HG02938 (cell line): Measurements from ENCODE around the gene GAN.

Source experiments
- ATAC-seq: cut with Tn5 transposase; IDR thresholded peaks from one replicate; pipeline ENCODE4 v1.9.1; 2021; ENCODE audit warnings: mild to moderate bottlenecking, moderate library complexity; ENCODE audit not compliant: unreplicated experiment

GAN gene

DNA sequence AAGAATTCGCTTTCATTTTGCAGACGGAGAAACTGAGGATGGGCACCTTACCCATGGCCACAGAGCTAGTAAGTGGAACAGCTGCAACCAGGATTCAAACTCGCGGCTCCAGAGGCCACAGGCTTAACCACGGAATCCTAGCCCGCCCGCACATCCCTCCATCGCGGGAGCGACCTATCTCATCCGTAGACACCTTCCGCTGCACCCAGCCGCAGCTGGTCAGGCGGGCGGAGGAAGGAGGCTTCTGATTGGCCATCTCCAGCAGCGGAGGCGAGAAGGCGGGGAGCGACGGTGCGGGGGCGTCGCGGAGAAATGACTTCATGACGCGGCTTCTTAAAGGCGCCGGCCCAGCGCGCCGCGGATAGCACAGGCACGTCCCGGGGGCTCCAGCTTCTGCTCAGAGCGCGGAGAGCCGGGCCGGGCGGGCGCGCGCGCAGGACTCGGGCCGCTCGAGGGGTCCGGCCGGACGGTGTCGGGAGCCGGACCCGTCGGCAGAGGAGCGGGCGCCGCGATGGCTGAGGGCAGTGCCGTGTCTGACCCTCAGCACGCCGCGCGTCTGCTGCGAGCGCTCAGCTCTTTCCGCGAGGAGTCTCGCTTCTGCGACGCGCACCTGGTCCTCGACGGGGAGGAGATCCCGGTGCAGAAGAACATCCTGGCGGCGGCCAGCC is at the start of gene GAN:
Gene GAN, plus strand, starts transcription at position 360 of the 668 bp plus-strand sequence. Its CDS starts 152 bp downstream, at position 512.
- peak; percentile 91 for ATAC-seq

GRCh38 chr16:81265052-81265451 is 49.7 kb upstream of the GAN start:
- ATAC-seq = no peak

- ATAC-seq = no peak
Observed at GRCh38 chr16:81265658-81266451, 48.9 kb upstream of the GAN start.

GRCh38 chr16:81266680-81267095 is 48.1 kb upstream of the GAN start:
- ATAC-seq = no peak

GRCh38 chr16:81268509-81268908 is 46.3 kb upstream of the GAN start:
- ATAC-seq = no peak

DNA sequence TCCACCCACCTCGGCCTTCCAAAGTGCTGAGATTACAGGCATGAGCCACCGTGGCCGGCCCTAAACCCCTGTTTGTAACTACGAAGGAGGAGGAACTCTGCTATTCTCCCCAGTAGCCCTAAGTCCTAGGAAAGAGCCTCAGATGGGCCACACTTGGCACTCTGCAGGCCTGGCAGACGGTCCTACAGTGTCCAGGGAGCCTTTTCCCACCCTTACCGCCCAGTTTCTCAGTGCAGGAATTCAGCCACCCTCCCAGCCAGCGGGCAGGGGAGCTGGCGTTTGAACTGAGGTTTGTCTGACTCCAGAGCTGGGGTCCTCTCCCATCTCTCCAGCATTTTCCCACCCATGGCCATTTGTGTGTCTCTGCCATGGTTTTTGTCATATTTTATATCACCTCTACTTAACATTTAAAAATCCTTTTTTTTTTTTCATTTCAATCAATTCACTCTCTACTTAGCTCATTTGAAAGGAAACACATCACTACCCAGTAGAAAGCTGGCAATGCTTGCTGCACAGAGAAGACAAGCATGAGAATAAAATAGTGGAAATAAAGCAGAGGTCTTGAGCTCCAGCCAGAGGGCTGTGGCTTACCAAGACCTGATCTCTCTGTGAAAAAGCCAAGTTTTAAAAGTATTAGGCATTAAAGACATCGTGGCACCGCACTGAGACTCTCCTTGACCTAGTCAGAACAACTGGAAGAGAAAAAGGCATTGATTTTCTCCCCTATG is 41.4 kb upstream of the GAN start:
- ATAC-seq = no peak

- no peak for ATAC-seq
Observed at GRCh38 chr16:81275064-81275532, 39.7 kb upstream of the GAN start.

DNA sequence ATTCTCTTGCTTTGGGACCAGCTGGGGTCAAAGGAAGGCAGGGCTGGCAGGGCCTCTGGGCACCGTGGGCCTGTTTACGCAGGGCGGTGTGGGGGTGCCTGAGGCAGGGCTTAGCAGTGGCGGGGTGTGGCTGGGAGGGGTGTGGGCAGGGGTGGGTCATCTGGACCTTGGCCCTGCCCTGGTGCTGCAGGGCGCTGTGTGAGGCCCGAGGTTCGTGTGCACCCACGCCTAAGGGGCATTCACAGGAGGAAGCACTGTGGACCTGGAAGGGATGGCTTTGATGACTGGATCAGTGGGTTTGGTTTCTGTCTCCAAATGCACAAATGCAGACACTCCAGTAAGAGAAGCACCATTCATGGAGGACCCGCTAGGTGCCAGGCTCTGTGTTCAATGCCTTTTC is 39.0 kb upstream of the GAN start:
- no peak for ATAC-seq

DNA sequence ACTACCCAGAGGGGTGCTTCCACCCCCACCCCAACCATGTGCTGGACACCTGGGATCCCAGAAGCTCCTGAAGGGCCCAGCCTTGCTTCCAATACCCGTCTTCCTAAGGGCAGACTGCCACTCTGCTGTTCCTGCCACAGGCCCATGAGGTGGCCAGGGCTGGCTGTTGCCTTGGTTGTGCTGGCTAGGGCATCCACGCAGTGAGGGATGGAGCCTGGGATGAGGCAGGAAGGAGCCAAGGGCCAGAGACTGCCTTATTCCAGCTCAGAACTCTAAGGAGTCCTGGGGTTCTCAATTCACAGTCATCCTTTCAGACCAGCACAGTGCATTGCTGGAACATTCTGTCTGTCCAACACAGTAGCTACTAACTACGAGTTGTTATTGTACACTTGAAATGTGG is 38.4 kb upstream of the GAN start:
- ATAC-seq = no peak

- ATAC-seq = no peak
Observed at GRCh38 chr16:81277541-81278080, 37.2 kb upstream of the GAN start.

GRCh38 chr16:81278526-81278925 is 36.2 kb upstream of the GAN start:
- ATAC-seq = no peak

DNA sequence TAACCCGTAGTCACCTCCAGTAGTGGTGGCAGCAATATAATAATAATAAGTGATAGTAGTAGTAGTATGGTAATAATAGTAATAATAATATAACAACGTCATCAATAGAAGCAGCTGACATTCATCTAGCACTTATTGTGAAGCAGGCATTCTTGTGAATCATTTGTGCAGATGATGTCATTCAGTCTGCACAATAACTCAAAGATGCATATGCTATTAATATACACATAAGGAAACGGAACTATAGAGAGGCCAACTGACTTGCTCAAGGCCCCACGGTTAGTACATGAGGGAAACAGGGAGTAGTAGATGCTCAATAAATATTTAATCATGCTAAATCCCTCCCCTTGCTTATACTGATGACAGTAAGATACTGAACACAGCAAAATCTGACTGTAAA is 35.4 kb upstream of the GAN start:
- ATAC-seq = no peak

DNA sequence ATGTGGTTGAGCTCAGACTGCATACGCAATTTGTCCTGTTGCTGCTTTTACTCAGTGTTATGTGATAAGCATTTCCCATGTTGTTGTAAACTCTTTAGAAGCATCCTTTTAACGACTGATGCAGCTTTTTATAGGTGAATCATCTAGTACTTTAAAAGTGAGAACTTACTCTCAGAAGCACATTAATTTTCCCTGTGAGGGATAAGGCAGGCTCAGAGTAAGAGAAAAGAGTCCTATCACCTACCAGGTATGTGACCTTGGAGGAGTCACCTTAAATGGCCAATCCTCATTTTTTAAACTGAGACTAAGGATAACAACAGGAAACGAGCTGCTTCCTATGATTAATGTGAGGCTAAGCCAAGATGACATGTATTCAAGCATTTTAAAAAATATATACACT is 34.4 kb upstream of the GAN start:
- ATAC-seq = no peak

DNA sequence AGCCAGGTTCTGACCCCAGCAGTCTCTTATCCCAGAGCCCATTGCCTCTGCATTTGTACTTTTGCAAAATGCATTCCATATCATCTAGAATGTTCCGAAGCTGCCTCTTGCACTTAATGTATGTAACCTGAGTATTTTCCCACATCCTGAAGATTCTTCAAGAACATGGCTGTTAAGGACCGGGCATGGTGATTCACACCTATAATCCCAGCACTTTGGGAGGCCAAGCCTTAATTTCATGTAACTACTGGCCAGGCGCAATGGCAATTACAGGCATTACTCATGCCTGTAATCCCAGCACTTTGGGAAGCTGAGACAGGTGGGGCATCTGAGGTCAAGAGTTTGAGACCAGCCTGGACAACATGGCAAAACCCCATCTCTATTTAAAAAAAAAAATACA is 31.7 kb upstream of the GAN start:
- ATAC-seq = no peak

- ATAC-seq = no peak
Observed at GRCh38 chr16:81284995-81285600, 29.7 kb upstream of the GAN start.

DNA sequence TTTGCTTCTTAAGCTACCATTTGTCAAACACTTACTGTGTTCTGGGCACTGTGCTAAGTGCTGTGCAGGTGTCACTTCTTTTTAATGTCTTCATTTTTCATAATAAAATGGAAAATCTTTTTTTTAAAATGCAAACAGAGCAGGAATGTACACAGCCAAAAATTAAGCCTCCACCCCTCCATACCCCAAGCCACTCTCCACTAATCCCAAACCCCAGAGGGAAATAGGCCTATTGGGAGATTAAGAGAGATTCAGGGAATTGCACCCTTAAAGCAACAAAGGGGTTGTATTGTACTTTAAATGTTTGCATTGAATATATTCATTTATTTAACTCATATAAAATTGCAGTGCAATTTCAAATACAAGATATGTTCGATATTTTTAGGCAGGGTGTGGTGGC is 28.6 kb upstream of the GAN start:
- no peak for ATAC-seq

DNA sequence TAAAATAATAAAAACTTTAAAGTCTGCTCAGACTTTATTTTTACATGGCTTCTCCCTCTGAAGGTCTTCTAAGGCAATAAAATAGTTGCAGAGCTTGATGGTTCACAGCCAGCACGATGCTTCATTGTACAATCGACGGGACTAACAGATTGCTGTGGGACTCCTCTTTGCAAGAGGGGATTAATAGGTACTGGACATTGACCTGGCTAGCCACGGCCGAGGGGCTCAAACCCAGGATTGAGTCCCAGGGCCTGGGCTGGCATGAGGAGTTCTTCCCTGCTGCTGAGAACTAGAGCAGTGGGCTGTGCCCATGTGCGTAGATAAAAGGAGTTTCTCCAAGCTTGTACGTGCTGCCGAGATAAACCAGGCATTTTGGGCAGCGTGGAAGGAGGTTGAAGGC is 23.6 kb upstream of the GAN start:
- no peak for ATAC-seq

GRCh38 chr16:81292936-81293335 is 21.8 kb upstream of the GAN start:
- ATAC-seq = no peak

DNA sequence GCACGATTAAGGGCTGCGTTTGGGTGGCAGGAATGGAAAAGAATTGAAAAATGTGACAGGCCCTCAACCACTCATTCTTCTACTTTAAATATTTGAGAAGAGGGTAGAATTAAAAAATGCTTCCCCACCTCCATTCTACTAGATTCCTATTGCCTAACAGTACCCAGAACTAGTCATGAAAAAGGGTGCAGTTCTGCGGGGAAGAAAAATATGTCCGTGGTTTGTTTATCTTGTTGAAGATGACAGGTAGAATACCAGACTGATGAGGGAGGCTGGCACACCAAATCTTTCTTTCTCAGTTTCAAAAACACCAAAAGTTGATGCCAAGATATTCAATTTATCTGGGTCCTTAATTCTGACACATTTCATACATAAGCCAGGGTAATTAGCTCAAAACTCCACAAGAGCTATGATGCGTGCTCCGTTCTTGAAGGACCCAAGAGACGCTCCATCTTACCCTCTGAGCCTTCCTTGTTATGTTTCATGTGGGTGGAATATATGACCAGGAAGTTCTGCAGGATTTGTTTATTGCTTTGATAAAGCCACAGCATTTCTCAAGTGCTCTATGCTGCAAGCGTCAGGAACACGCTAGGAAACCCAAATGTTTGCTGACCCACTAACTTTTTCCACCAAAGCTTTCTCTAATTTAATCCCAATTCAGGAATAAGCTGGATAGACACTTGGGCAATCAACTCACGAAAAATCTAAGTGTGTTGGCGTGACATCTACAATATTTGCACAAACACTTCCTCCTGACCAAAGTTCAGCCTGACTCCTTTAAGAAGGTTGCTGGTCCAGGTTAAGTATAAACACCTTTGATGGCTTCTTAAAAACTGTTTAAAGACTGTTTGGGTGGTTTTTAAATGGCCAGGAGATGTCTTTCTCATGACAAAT is 20.6 kb upstream of the GAN start:
- ATAC-seq = no peak

DNA sequence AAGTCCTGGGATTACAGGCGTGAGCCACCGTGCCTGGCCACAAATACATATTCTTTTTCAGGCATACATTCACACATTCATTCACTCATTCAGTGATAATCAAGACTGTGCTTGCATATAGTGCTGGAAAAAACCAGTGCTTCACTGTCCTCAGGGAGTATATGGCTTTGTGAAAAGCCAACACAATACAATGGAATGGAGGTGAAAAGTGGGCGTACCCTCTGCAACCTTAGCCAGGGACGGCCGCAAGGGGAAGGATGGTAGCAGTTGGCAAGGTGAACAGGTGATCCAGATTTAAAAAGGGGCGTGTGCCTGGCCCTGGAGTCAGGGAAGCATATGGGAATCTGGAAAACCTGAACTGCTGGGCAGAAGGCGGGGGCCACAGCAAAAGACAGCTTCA is 18.1 kb upstream of the GAN start:
- ATAC-seq = no peak
